Tibial nerve (tissue), 3 donors: ENCODE data around the gene KCNIP3.

Experiments used
- CTCF ChIP-seq, 5 experiments: fragments of 200-600 bp in 3 of 5; fragments of 450-650 bp in 2 of 5; sonication (generic) in 3 of 5; IDR thresholded peaks; one replicate each; pipeline ENCODE4 v1.5.1; 2016 to 2019; ENCODE audit warnings: antibody characterized with exemption in 5 of 5, mild to moderate bottlenecking in 3 of 5, moderate library complexity in 2 of 5
- POLR2A ChIP-seq, 2 donors: fragments of 450-650 bp; IDR thresholded peaks; one replicate each; pipeline ENCODE4 v1.6.1; 2017; ENCODE audit warnings: antibody characterized with exemption in 2 of 2, mild to moderate bottlenecking in 2 of 2, moderate library complexity in 2 of 2

GRCh38 chr2:95344656-95345055 is 47.5 kb downstream of the KCNIP3 start:
- no peak for TF ChIP-seq CTCF (IDR thresholded peaks at IDR 0.05)
- TF ChIP-seq POLR2A (IDR thresholded peaks at IDR 0.05), result no peak
